ENCODE measurements around the gene PSD2.
A peak's percentile ranks its signal among the peaks of the same experiment; 100 is the strongest.

Gene PSD2

DNA sequence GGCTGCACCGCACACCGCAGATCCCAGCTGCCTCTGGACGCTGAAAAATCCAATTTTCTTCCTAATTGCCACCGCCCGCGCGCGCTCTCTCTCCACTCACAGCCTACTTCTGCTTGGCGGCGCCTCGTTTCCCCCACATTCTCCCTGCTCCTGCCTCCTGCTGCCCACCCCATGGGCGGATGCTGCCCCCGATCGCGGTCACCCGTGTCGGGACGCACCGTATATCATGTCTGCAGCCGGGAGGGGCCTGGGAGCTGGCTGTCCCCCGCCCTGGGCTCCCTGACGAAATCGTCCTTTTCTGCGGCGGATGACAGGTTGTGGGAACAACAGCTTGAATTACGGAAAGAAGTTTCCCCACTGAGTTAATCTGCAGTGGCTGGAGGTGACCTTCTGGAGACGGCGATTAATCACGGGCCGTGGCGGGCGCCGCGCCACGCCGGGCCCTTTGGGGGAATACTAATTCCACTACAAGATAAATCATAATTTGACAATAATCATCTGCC, 36.3 kb upstream of the PSD2 start:
- intact Hi-C loops (cut with micrococcal nuclease): no loop called here
- Mint-ChIP-seq H3K4me1 (ENCODE audit: low read depth) (peaks cover 10% of the 10 kb centered on the region), H3K9me3 (no peaks in the 10 kb centered on the region), H3K27me3 (peaks cover 87% of the 10 kb centered on the region), H3K36me3 (ENCODE audit: low read depth) (no peaks in the 10 kb centered on the region), H3K27ac (no peak overlapping the region), H3K4me3 (no peak overlapping the region)

DNA sequence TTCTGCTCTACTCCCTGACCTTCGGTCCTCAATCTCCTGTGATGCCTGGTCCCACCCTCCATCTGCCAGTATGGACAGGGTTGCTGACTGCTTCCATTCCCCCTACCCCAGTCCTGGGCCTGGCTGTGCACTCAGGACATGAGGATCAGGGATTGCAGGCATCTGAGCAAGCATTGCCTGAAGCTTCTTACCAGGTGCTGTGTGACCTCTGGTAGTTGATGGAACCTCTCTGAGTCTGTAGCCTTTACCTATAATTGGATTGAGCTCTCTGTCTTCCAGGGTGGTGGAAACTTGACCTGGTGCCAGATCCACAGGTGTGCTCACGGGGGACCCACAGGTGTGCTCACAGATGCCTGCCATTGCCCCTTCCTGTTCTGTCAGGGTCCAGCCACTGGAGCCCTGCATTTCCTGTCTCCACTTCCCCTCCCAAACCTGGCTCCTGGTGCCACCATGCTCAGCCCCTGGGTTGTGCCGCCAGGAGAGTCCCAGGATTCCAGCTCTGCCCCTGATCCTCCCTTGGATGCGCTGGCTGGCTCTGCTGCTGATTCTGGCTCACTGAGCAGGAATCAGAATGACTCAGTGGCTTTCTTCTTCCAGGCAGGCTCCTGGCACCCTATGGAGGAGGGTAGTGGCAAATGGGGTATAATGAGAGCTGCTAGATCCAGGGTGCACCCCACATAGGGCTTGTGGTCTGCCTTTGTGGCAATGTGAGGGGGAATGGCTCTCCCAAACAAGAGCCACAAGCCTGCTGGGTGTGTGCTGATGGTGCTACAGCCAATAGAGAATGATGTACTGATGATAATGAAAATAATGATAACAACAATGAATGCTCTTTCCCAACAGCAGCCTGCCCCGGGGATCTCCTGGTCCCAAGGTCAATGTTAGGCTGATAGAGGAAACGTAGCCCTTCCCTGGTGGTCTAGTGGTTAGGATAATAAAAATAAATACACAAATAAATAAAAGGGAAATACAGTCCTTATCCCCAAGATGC, 35.2 kb upstream of the PSD2 start:
- no peak overlapping the region for H3K27ac Mint-ChIP-seq
- intact Hi-C loops (cut with micrococcal nuclease): no loop called here
- H3K4me1 Mint-ChIP-seq (ENCODE audit: low read depth): peaks cover 15% of the 10 kb centered on the region
- H3K9me3 Mint-ChIP-seq: no peaks in the 10 kb centered on the region
- H3K36me3 Mint-ChIP-seq (ENCODE audit: low read depth): no peaks in the 10 kb centered on the region
- H3K4me3 Mint-ChIP-seq: no peak overlapping the region
- peaks cover 86% of the 10 kb centered on the region for H3K27me3 Mint-ChIP-seq

DNA sequence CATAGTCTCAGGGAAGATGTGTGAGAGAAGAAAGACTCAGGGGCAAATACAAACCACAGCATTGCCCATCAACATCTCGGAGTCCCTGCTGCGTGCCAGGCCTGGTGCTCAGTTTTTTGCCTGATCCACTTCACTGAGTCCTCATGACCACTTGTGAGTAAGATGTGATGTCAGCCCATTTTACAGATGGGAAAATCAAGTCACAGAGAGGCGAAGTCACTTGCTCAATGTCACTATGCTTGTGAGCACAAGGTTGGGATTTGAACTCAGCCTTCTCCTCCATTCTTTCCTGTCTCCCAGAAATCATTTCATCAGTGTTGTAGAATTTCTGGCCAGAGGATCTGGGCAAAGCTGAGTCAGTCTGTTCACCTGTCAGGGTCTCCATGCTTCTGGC, 34.6 kb upstream of the PSD2 start:
- Mint-ChIP-seq H3K4me1 (ENCODE audit: low read depth) (peaks cover 21% of the 10 kb centered on the region), H3K27ac (no peak overlapping the region), H3K4me3 (no peak overlapping the region), H3K36me3 (ENCODE audit: low read depth) (no peaks in the 10 kb centered on the region), H3K27me3 (peaks cover 86% of the 10 kb centered on the region), H3K9me3 (no peaks in the 10 kb centered on the region)
- intact Hi-C loops (cut with micrococcal nuclease): no loop called here

DNA sequence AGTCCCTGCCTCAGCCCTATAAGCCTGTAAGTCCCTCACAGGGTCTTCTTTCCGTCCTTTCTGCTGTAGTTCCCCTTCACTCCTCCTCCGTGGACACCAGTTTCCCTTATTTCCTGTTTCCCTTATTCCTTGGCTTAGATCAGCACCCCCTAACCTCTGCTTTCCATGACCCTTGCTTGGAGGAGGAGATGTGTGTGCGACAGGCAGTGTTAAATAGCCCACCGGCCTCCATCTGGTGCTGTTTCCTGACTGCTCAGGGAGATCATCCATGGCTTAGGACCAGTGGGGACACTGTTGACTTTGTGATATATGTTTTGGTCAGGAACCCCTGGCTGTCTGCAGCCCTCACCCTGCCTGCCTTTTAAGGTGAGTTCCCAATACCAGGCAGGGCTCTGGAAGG, 34.1 kb upstream of the PSD2 start:
- peaks cover 82% of the 10 kb centered on the region for H3K27me3 Mint-ChIP-seq
- H3K36me3 Mint-ChIP-seq (ENCODE audit: low read depth): no peaks in the 10 kb centered on the region
- H3K4me1 Mint-ChIP-seq (ENCODE audit: low read depth): peaks cover 21% of the 10 kb centered on the region
- H3K4me3 Mint-ChIP-seq: no peak overlapping the region
- no peaks in the 10 kb centered on the region for H3K9me3 Mint-ChIP-seq
- intact Hi-C loops (cut with micrococcal nuclease): no loop called here
- H3K27ac Mint-ChIP-seq: no peak overlapping the region

GRCh38 chr5:139762615-139763170, 32.9 kb upstream of the PSD2 start:
- Mint-ChIP-seq H3K4me3 (no peak overlapping the region), H3K9me3 (no peaks in the 10 kb centered on the region), H3K27ac (no peak overlapping the region), H3K36me3 (ENCODE audit: low read depth) (no peaks in the 10 kb centered on the region), H3K27me3 (peaks cover 77% of the 10 kb centered on the region), H3K4me1 (ENCODE audit: low read depth) (peaks cover 21% of the 10 kb centered on the region)
- intact Hi-C loops (cut with micrococcal nuclease): no loop called here

DNA sequence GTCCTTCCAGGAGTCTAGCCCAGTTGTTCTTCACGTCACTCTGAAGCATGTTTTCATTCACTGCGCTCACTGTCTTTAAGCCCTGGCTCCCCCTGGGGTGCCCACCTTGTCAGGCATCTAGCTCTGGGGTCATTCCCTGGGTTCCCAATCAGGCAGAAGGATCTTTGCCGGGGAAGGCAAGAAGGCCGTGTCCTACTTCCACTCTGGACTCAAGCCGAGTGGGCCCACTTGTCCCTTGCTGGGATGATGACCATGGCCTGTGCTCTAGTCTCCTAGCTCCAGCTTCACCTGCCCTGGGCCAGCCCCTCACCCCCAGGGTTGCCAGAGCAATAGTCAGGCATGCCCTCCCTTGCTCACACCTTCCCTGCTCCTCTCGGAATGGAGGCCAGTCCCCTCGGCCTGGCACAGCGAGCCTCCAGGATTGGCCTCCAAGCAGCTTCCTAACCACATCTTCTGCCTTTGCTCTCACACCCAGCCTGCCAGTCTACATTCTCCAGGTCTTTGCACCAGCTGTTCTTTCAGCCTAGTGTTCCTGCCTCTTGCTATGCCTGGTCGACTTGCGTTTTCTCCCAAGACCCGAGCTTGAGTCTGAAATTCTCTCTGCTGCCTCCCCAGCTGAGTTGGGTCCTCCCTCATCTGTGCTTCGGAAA, 32.2 kb upstream of the PSD2 start:
- no peak overlapping the region for H3K27ac Mint-ChIP-seq
- H3K36me3 Mint-ChIP-seq (ENCODE audit: low read depth): no peaks in the 10 kb centered on the region
- peaks cover 21% of the 10 kb centered on the region for H3K4me1 Mint-ChIP-seq (ENCODE audit: low read depth)
- H3K9me3 Mint-ChIP-seq: no peaks in the 10 kb centered on the region
- intact Hi-C loops (cut with micrococcal nuclease): no loop called here
- peaks cover 72% of the 10 kb centered on the region for H3K27me3 Mint-ChIP-seq
- no peak overlapping the region for H3K4me3 Mint-ChIP-seq

- intact Hi-C loops (cut with micrococcal nuclease): no loop called here
- peaks cover 65% of the 10 kb centered on the region for H3K27me3 Mint-ChIP-seq
- H3K4me3 Mint-ChIP-seq: no peak overlapping the region
- no peaks in the 10 kb centered on the region for H3K9me3 Mint-ChIP-seq
- no peak overlapping the region for H3K27ac Mint-ChIP-seq
- H3K36me3 Mint-ChIP-seq (ENCODE audit: low read depth): no peaks in the 10 kb centered on the region
- H3K4me1 Mint-ChIP-seq (ENCODE audit: low read depth): peaks cover 18% of the 10 kb centered on the region
Observed at GRCh38 chr5:139763930-139764791, 31.4 kb upstream of the PSD2 start.

DNA sequence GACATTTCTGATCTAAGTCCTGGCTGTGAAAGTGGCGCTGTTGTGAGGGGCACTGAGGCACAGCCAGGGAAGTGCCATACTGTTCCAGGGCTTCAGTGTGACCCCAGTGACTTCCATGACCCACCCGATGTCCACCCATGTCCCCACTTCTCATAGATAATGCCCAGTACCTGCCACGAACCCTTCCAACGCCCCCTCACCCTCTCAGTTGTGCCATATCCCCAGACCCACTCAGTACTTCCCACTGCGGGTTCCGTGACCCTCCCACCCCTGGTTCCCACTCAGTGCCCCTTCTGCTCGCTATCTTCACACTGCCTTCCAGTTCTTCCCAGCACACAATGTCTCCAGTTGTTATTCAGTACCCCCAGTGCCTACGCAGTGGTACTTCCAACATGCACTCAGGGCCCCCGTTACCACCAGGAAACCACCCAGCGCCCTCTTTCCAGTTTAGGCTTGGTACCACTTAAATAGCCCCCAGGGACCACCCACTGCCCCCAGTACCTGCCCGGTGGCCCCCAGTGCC, 30.7 kb upstream of the PSD2 start:
- no peaks in the 10 kb centered on the region for H3K9me3 Mint-ChIP-seq
- peak overlapping the region; percentile 51 for H3K27ac Mint-ChIP-seq
- no peaks in the 10 kb centered on the region for H3K36me3 Mint-ChIP-seq (ENCODE audit: low read depth)
- no peak overlapping the region for H3K4me3 Mint-ChIP-seq
- intact Hi-C loops (cut with micrococcal nuclease): loop anchor here (1.0 kb wide), 1 partner anchor 130 kb away; no protein-coding TSS in a partner anchor
- H3K4me1 Mint-ChIP-seq (ENCODE audit: low read depth): peaks cover 17% of the 10 kb centered on the region
- H3K27me3 Mint-ChIP-seq: peaks cover 63% of the 10 kb centered on the region

DNA sequence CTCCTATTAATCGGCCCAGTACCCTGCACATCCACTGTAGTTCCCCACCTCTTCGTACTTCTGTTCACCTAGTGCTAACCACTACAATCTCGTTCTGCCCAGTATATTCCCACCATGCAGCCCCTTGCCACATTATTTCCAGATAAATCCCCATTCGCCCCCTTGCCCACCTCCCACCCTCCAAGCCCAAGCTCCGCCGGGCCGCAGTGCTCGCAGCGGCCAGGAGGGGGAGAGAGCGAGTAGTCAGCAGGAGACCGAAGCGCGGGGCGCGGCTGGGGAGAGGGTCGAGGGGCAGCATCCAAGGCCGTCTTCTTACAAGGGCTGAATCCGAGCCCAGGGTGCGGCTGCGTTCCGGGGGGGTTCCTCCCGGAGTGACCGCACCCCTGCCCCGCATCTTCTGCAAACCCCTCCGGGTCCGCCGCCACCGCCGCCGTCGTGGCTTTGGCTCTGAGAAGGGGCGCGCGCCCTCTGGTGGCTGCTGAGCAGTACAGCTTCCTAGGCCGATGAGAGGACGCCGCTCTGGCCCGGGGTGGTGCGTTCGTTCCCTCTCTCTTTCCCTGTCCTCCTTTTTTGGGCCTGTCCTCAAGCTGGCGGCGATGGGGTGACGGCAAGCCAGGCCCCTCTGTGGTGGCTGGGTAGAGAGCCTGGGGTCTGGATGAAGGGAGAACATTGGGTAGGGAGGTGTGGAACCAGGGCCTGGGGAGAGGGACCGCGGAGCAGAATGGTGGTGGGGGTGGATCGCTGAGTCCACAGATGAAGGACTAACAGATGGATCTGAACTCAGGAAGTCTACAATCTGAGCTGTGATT, 30.0 kb upstream of the PSD2 start:
- Mint-ChIP-seq H3K9me3 (no peaks in the 10 kb centered on the region), H3K27ac (peak overlapping the region; percentile 51), H3K4me1 (ENCODE audit: low read depth) (peaks cover 17% of the 10 kb centered on the region), H3K36me3 (ENCODE audit: low read depth) (no peaks in the 10 kb centered on the region), H3K27me3 (peaks cover 61% of the 10 kb centered on the region), H3K4me3 (peak overlapping the region; percentile 69)
- intact Hi-C loops (cut with micrococcal nuclease): loop anchor here (1.0 kb wide), 1 partner anchor 130 kb away; no protein-coding TSS in a partner anchor

- Mint-ChIP-seq H3K4me1 (ENCODE audit: low read depth) (peaks cover 12% of the 10 kb centered on the region), H3K27me3 (peaks cover 56% of the 10 kb centered on the region), H3K36me3 (ENCODE audit: low read depth) (no peaks in the 10 kb centered on the region), H3K27ac (no peak overlapping the region), H3K4me3 (no peak overlapping the region), H3K9me3 (no peaks in the 10 kb centered on the region)
- intact Hi-C loops (cut with micrococcal nuclease): no loop called here
Observed at GRCh38 chr5:139767960-139768359, 27.6 kb upstream of the PSD2 start.

DNA sequence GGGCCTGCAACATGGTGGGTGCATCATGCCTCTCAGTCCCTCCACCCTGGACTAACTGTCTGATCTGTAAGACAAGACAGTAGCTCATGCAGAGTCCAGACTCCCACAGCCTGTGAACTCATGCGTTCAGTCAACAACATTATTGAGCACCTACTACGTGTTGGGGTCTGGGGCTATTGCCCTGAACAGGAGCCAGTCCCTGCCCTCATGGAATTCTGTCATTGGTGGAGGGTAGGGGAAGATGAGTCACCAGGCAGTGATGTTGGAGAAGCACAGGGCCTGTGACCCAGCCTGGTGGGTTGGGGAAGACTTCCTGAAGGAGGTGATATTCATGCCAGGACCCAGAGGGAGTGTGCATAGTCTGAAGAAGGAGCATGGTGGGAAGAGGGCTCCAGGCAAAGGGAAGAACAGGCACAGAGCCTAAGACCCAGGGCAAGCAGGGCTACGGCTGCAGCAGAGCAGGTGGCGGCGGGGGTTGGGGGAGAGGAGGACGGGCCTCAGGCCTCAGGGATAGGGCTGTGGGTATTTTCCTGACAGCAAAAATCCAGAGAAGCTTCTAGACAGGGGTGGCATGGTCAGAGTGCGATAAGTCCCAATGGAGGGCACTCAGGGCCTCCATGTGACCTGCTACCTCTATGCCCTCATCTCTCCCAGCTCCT, 26.7 kb upstream of the PSD2 start:
- Mint-ChIP-seq H3K27ac (peak overlapping the region; percentile 23), H3K9me3 (no peaks in the 10 kb centered on the region), H3K36me3 (ENCODE audit: low read depth) (no peaks in the 10 kb centered on the region), H3K4me3 (no peak overlapping the region), H3K4me1 (ENCODE audit: low read depth) (peaks cover 18% of the 10 kb centered on the region), H3K27me3 (peaks cover 55% of the 10 kb centered on the region)
- intact Hi-C loops (cut with micrococcal nuclease): no loop called here

- H3K36me3 Mint-ChIP-seq (ENCODE audit: low read depth): no peaks in the 10 kb centered on the region
- H3K27me3 Mint-ChIP-seq: peaks cover 56% of the 10 kb centered on the region
- peak overlapping the region; percentile 23 for H3K27ac Mint-ChIP-seq
- no peak overlapping the region for H3K4me3 Mint-ChIP-seq
- no peaks in the 10 kb centered on the region for H3K9me3 Mint-ChIP-seq
- peaks cover 22% of the 10 kb centered on the region for H3K4me1 Mint-ChIP-seq (ENCODE audit: low read depth)
- intact Hi-C loops (cut with micrococcal nuclease): no loop called here
Observed at GRCh38 chr5:139769477-139769876, 26.1 kb upstream of the PSD2 start.

Measured in dendritic cell treated with granulocyte-macrophage colony-stimulating factor and Interleukin-4, amounts not matched to agents 40 ng/mL and 50 ng/mL, for 4 days (primary cell).